ENCODE measurements around the gene NPW.

NPW gene

DNA sequence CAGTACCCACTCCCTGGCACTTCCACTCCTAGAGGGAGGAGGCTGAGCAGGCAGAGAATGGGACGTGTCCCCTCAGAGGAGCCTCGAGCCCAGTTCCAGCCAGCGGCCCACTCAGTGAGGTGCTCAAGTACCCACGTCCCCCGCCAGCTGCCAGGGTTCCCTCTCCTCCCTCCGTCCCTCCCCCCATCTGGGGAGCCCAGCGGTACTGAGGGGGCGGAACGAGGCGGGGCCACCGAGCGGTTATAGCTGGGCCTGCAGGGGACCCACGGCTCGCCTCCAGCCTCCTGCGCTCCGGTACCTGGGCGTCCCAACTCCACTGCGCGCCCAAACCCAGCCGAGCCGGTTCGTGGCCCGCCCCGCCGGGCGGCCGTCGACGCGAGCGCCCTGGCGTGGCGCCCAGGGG, at the start of gene NPW:
Gene NPW, plus strand, starts transcription at position 268 of the 403 bp plus-strand sequence.
- peak within 1 kb of the TSS; percentile 35 for H3K4me3 Mint-ChIP-seq
- intact Hi-C loops (cut with micrococcal nuclease) = no loop called here
- peaks cover 42% of the 10 kb centered on the region for H3K4me1 Mint-ChIP-seq (ENCODE audit: low read depth)
- peaks cover 61% of the 10 kb centered on the region for H3K27me3 Mint-ChIP-seq
- no peak within 1 kb of the TSS for H3K27ac Mint-ChIP-seq
- H3K9me3 Mint-ChIP-seq = no peaks in the 10 kb centered on the region
- H3K36me3 Mint-ChIP-seq (ENCODE audit: low read depth) = no peaks in the 10 kb centered on the region

DNA sequence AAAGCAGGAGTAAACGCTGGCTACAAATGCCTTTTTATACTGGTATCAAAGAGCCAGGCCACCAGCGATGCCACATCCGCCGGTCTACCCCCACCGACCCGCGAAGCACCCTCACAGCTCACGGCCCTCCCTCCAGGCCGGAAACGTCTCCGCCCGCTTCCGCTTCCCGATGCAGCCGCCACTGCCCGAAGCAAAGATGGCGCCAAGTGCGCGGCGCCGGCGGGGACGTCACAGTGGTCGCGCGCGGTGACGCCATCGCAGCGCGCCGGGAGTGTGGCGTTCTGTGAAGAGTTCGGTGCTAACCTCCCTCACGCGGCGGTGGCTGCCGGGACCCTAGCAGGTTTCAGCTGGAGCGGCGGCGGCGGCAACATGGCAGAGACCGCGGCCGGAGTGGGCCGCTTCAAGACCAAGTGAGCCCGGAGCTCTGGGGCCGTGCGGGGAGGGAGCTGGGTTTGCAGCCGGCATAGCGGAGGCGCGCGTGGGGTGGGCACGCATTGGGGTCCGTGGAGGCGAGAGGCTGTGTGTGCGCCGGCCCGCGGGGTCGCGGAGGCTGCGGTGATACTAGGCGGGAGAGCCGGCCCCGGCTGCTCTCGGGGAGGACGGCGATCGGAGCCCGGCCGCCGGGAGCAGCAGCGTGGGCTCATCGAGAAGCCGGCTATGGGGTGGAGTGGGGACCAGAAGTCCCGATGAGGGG, 47.6 kb upstream of the NPW start, which contains the start of gene TBL3:
Gene TBL3, plus strand, starts transcription at position 258 of the 694 bp plus-strand sequence. Its CDS starts 112 bp downstream, at position 370.
- peaks cover 37% of the 10 kb centered on the region for H3K4me1 Mint-ChIP-seq (ENCODE audit: low read depth)
- no peaks in the 10 kb centered on the region for H3K9me3 Mint-ChIP-seq
- intact Hi-C loops (cut with micrococcal nuclease) = no loop called here
- H3K4me3 Mint-ChIP-seq = peak within 1 kb of the TSS; percentile 96
- H3K36me3 Mint-ChIP-seq (ENCODE audit: low read depth) = peaks cover 45% of the 10 kb centered on the region
- peak within 1 kb of the TSS; percentile 98 for H3K27ac Mint-ChIP-seq
- no peaks in the 10 kb centered on the region for H3K27me3 Mint-ChIP-seq

DNA sequence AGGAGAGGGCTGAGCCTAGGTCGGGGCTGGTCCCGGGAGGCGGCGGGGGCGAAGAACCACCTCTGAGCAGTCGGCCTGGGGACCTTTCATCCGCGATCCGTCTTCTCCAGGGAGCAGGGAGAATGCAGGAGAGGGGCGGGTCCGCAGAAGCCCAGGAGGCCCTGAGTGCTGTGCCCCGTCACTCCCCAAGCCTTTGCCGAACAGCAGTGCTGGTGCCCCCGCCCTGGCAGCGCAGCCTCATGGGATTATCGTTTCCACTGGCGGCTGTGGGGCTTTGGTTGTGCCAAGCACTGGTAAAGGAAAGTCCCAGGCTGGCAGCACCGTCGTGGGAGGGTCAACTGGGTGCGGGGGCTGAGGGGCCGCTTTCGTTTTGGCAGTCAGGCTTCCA, 47.1 kb upstream of the NPW start:
- peaks cover 50% of the 10 kb centered on the region for H3K36me3 Mint-ChIP-seq (ENCODE audit: low read depth)
- intact Hi-C loops (cut with micrococcal nuclease) = no loop called here
- H3K27me3 Mint-ChIP-seq = peaks cover 2% of the 10 kb centered on the region
- H3K4me1 Mint-ChIP-seq (ENCODE audit: low read depth) = peaks cover 37% of the 10 kb centered on the region
- no peaks in the 10 kb centered on the region for H3K9me3 Mint-ChIP-seq
- H3K4me3 Mint-ChIP-seq = peak overlapping the region; percentile 96
- H3K27ac Mint-ChIP-seq = peak overlapping the region; percentile 98

DNA sequence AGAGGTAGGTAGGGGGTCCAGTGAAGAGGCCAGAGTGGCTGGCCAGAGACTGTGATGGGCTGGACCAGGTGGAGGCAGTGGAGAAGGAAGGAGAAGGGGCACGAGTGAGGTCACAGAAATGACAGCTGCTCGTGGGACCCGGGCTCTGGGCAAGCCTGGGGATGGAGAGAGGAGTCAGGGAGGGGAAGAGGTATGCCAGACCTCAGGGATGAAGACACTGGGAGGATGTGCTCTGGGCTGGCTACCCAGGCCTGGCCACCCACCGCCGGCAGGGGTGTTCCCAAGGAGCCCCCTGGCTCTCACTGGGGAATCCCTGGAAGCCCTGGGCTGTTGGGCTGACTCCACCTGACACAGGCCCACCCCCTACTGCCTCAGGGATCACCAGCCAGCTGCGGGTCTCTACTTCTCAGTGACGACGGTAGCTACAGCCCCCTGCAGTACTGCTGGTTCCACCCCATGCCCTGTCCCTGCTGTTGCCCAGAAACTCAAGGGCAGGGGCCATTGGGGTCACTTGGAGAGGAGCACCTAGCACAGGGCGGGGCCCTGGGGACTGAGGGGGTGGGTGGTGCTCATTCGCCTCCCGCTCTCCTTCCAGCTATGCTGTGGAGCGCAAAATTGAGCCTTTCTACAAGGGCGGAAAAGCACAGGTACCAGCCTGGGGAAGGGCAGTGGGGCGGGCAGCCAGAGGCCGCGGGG, 46.0 kb upstream of the NPW start:
- Mint-ChIP-seq H3K27me3 (peaks cover 14% of the 10 kb centered on the region), H3K4me3 (no peak overlapping the region), H3K36me3 (ENCODE audit: low read depth) (peaks cover 61% of the 10 kb centered on the region), H3K27ac (peak overlapping the region; percentile 98), H3K4me1 (ENCODE audit: low read depth) (peaks cover 39% of the 10 kb centered on the region), H3K9me3 (no peaks in the 10 kb centered on the region)
- intact Hi-C loops (cut with micrococcal nuclease) = no loop called here

DNA sequence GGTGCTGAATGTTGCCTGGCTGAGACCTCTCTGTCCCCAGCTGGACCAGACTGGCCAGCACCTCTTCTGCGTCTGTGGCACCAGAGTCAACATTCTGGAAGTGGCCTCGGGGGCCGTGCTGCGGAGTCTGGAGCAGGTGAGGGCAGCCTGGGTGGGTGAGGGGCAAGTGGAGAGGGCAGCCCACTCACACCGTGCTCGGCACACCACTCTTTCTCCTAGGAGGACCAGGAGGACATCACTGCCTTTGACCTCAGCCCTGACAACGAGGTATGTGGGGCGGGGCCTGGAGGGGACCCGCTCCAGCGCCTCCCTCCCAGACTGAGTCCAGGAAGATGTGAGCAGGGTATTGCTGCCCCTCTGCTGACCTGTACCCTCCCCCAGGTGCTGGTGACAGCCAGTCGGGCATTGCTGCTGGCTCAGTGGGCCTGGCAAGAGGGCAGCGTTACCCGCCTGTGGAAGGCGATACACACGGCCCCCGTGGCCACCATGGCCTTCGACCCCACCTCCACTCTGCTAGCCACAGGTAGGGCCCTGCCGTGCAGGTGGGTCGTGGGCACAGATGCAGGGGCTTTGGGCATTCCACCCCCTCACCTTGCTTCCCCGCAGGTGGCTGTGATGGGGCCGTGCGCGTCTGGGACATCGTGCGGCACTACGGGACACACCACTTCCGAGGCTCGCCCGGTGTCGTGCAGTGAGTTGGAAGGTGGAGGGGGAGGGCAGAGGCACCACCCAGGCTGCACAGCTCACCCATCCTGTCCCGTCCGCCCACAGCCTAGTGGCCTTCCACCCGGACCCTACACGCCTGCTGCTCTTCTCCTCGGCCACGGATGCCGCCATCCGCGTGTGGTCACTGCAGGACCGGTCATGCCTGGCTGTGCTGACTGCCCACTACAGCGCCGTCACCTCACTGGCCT, 45.2 kb upstream of the NPW start:
- H3K4me3 Mint-ChIP-seq = no peak overlapping the region
- H3K4me1 Mint-ChIP-seq (ENCODE audit: low read depth) = peaks cover 42% of the 10 kb centered on the region
- peaks cover 20% of the 10 kb centered on the region for H3K27me3 Mint-ChIP-seq
- H3K9me3 Mint-ChIP-seq = no peaks in the 10 kb centered on the region
- no peak overlapping the region for H3K27ac Mint-ChIP-seq
- peaks cover 69% of the 10 kb centered on the region for H3K36me3 Mint-ChIP-seq (ENCODE audit: low read depth)
- intact Hi-C loops (cut with micrococcal nuclease) = no loop called here

DNA sequence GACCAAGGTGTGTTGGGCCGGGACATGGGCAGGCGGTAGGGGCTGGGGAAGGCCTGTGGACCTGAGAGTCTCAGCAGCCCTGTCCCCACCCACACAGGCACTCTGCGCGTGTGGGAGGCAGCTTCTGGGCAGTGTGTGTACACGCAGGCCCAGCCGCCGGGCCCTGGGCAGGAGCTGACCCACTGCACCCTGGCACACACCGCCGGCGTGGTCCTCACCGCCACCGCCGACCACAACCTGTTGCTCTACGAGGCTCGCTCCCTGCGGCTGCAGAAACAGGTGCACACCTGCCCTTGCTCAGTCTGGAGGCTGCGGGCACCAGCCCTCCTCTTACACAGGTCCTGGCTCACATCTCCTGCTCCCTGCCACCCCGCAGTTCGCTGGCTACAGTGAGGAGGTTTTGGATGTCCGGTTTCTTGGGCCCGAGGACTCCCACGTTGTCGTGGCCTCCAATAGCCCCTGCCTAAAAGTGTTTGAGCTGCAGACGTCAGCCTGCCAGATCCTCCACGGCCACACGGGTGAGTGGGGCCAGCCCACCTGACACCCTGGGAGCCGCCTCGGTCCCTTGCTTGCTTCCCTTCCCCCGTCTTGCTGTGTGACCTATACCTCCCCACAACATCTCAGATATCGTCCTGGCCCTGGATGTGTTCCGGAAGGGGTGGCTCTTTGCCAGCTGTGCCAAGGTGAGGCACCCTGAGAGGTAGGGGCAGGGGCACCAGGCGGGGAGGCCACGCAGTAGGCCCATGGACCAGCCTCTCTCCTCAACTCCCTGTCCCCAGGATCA, 44.0 kb upstream of the NPW start:
- peaks cover 32% of the 10 kb centered on the region for H3K27me3 Mint-ChIP-seq

DNA sequence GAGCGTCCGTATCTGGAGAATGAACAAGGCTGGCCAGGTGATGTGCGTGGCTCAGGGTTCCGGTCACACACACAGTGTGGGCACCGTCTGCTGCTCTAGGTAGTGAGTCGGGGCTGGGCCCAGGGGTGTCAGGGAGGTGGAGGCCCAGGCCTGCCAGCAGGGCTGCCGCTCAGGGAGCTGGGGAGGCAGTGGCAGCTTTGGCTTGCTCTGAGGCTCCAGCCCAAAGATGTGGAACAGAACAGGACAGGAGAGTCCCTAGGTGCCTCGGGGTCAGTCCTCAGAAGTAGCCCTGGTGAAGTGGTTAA, 43.4 kb upstream of the NPW start:
- H3K4me3 Mint-ChIP-seq = no peak overlapping the region
- no peak overlapping the region for H3K27ac Mint-ChIP-seq
- intact Hi-C loops (cut with micrococcal nuclease) = no loop called here
- peaks cover 37% of the 10 kb centered on the region for H3K27me3 Mint-ChIP-seq
- no peaks in the 10 kb centered on the region for H3K9me3 Mint-ChIP-seq
- H3K4me1 Mint-ChIP-seq (ENCODE audit: low read depth) = peaks cover 31% of the 10 kb centered on the region
- H3K36me3 Mint-ChIP-seq (ENCODE audit: low read depth) = peaks cover 71% of the 10 kb centered on the region

More for the DNA sequence above, 44.0 kb upstream of the NPW start:
- H3K4me1 Mint-ChIP-seq (ENCODE audit: low read depth) = peaks cover 36% of the 10 kb centered on the region
- no peak overlapping the region for H3K27ac Mint-ChIP-seq
- intact Hi-C loops (cut with micrococcal nuclease) = no loop called here
- H3K36me3 Mint-ChIP-seq (ENCODE audit: low read depth) = peaks cover 71% of the 10 kb centered on the region
- no peak overlapping the region for H3K4me3 Mint-ChIP-seq
- no peaks in the 10 kb centered on the region for H3K9me3 Mint-ChIP-seq

DNA sequence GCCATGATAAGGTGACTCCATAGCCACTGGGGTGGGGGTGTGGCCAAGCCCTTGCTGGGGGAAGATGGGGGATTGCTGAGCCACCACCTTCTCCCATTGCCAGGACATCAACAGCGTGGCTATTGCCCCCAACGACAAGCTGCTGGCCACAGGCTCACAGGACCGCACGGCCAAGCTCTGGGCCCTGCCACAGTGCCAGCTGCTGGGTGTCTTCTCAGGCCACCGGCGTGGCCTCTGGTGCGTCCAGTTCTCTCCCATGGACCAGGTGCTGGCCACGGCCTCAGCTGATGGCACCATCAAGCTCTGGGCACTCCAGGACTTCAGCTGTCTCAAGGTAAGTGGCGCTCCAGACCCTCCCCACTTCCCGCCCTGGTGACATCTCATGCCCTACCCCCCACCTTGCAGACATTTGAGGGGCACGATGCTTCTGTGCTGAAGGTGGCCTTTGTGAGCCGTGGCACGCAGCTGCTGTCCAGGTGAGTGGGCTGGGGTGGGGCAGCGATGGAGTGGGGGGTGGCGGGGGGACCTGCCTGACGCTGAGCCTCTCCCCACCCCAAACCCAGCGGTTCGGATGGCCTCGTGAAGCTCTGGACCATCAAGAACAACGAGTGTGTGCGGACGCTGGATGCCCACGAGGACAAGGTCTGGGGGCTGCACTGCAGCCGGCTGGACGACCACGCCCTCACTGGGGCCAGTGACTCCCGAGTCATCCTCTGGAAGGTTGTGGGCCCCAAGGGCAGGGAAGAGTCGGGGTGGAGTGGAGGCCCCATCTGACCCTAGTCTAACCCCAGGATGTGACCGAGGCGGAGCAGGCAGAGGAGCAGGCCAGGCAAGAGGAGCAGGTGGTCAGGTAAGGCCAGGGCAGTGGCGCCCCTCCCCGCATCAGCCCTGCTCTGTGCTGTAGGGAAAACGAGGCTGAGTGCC, 42.4 kb upstream of the NPW start:
- H3K36me3 Mint-ChIP-seq (ENCODE audit: low read depth) = peaks cover 61% of the 10 kb centered on the region
- no peaks in the 10 kb centered on the region for H3K9me3 Mint-ChIP-seq
- H3K27ac Mint-ChIP-seq = no peak overlapping the region
- H3K4me3 Mint-ChIP-seq = no peak overlapping the region
- peaks cover 48% of the 10 kb centered on the region for H3K27me3 Mint-ChIP-seq
- intact Hi-C loops (cut with micrococcal nuclease) = no loop called here
- peaks cover 22% of the 10 kb centered on the region for H3K4me1 Mint-ChIP-seq (ENCODE audit: low read depth)

DNA sequence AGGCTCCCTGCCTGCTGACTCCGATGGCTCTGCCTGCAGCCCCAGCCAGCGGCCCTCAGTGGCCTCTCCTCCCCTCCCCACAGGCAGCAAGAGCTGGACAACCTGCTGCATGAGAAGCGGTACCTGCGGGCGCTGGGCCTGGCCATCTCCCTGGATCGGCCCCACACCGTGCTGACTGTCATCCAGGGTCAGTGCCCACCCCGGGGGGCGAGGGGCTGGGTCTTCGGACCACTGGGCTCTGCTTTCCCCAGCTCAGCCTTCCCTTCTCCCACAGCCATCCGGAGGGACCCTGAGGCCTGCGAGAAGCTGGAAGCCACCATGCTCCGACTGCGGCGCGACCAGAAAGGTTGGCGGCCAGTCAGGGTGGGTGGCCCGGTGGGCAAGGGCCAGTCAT, 41.7 kb upstream of the NPW start:
- Mint-ChIP-seq H3K27me3 (peaks cover 54% of the 10 kb centered on the region), H3K27ac (no peak overlapping the region), H3K4me1 (ENCODE audit: low read depth) (peaks cover 22% of the 10 kb centered on the region), H3K9me3 (no peaks in the 10 kb centered on the region), H3K36me3 (ENCODE audit: low read depth) (peaks cover 60% of the 10 kb centered on the region), H3K4me3 (no peak overlapping the region)
- intact Hi-C loops (cut with micrococcal nuclease) = no loop called here

DNA sequence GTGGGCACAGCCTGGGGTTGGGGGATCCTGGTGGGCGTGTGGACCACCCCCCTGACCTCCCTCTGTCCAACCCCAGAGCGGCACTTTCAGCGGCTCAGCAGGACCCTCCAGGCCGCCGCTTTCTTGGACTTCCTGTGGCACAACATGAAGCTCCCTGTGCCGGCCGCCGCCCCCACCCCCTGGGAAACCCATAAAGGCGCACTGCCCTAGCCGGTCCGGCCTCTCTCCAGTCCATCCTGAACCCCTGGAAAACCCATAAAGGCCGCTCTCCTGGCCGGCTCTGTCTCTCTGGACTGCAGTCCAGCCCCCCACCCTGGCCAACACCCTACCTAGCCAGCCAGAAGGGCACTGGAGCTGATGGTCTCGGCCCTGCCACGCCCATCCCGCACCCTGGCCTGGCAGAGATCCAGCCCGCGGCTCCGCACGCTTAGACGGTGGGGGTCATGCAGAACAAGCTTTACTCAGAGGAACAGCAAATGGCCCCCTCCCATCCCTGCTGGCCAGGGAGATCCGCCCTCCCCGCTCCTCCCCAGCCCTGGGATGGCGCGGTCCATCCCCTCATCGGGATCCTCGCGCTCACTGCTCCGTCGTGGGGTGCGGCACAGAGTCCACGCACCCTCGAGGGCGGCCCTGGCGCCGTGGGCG, 41.0 kb upstream of the NPW start:
- H3K4me3 Mint-ChIP-seq = no peak overlapping the region
- H3K27ac Mint-ChIP-seq = no peak overlapping the region
- H3K9me3 Mint-ChIP-seq = no peaks in the 10 kb centered on the region

DNA sequence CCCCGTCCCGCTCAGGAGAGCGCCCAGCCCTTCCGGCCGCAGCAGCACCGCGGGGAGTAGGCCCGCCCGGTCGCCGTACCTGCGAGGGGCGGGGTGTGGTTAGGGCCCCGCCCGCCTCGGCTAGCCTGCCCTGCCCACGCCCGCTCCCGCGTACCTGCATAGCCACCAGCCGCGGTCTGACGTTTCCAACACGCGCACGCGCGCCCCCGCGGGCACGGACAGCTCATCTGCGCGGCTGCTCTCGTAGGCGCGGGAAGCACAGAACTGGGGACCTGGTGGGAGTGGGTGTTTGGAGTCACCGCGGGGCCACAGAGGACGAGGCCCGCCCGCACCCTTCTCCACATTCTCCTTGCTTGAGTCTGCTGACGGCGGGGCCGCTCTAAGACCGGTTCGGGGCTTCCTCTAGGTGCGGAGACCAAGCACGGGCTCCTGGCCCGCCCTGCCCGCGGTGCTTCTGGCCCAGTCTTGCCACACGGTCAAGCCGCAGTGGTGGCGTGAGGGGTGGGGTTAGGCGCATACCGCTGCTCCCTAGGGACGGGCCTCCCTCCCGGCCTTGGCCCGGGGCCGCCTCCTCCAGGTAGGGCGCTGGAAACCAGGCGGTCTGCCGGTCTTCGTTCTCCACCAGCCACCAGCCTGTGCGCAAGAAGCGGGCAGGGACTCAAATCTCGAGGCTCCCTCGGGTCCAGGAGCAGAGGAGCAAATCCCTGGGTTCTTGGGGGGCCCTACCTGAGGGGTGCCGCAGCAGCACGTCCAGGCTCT, 40.1 kb upstream of the NPW start:
- peaks cover 17% of the 10 kb centered on the region for H3K4me1 Mint-ChIP-seq (ENCODE audit: low read depth)
- H3K27ac Mint-ChIP-seq = no peak overlapping the region

More for the DNA sequence above, 41.0 kb upstream of the NPW start:
- H3K27me3 Mint-ChIP-seq = peaks cover 62% of the 10 kb centered on the region
- intact Hi-C loops (cut with micrococcal nuclease) = no loop called here
- peaks cover 60% of the 10 kb centered on the region for H3K36me3 Mint-ChIP-seq (ENCODE audit: low read depth)
- peaks cover 22% of the 10 kb centered on the region for H3K4me1 Mint-ChIP-seq (ENCODE audit: low read depth)

More for the DNA sequence above, 40.1 kb upstream of the NPW start:
- intact Hi-C loops (cut with micrococcal nuclease) = no loop called here
- Mint-ChIP-seq H3K36me3 (ENCODE audit: low read depth) (peaks cover 52% of the 10 kb centered on the region), H3K4me3 (no peak overlapping the region), H3K9me3 (no peaks in the 10 kb centered on the region), H3K27me3 (peaks cover 62% of the 10 kb centered on the region)

Data from dendritic cell treated with granulocyte-macrophage colony-stimulating factor and Interleukin-4, amounts not matched to agents 40 ng/mL and 50 ng/mL, for 4 days (primary cell).